HG03571 (cell line): Measurements from ENCODE around the gene KDM3B.
"Not testable (repeated sequence)": the region's sequence is repeated elsewhere in the genome, so short reads cannot be mapped to it uniquely, and the experiment has no call there.

Experiments
- ATAC-seq: cut with Tn5 transposase; IDR thresholded peaks from one replicate; pipeline ENCODE4 v1.9.1; 2021; ENCODE audit not compliant: unreplicated experiment

KDM3B gene

GRCh38 chr5:138352071-138352721, at the start of gene KDM3B:
TSS of gene KDM3B (plus strand) at chr5:138352685. CDS start at chr5:138352796, 111 bp downstream.
- peak; percentile 66 for ATAC-seq

- no peak for ATAC-seq
These were observed 49.1 kb upstream of the KDM3B start for GRCh38 chr5:138303372-138303771.

DNA sequence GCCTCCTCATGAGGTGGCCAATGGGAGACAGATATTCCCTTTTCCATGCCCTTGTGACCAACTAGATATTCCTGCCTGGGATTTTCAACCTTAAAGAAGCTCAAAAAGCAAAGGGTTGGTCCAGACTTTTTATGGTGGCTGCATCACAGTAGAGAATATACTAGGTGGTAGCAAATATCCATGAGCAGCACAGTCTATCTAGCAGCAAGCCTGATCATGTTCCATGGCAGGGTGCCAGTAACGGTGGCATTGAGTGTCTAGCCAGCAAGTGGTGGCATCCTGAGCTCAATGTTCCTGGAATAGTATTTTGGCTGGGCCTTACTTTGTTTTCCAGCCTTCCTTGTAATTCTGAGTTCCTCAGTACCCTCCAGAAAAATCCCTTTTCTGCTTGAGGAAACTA, 46.7 kb upstream of the KDM3B start:
- ATAC-seq: no peak

- ATAC-seq: no peak
These were observed 36.7 kb upstream of the KDM3B start for GRCh38 chr5:138315751-138316278.

- ATAC-seq: no peak
These were observed 36.1 kb upstream of the KDM3B start for GRCh38 chr5:138316355-138316754.

- not testable (repeated sequence) for ATAC-seq
These were observed 34.3 kb upstream of the KDM3B start for GRCh38 chr5:138318211-138318610.

DNA sequence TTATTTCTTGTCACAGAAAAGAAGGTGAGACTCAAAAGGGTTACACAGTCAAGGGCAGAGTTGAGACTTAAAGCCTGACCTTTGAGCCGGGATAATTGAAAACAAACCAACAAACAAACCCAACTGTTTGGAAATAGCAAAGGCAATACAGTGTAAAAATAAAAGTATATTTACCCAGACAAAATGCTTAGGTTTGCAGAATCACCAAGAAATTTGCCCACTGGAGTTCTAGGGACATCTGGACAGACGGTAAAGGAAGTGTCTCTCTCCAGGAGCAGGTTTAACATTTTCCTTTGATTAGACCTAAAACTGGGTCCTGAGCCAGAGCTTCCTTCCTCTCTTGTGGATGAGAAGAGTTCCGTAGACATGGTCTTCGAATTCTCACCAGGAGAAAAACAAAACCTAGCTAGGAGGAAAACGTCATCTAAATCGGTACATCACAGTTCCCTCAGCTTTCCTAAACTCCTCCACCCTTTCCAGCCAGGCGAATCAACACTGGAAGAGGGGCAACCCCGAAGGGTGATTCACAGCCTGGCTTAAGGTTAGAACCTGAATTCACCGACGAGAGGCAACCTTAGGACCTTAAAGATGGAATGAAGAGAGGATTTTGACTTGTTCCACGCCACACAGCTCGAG, 21.6 kb upstream of the KDM3B start:
- ATAC-seq: no peak

DNA sequence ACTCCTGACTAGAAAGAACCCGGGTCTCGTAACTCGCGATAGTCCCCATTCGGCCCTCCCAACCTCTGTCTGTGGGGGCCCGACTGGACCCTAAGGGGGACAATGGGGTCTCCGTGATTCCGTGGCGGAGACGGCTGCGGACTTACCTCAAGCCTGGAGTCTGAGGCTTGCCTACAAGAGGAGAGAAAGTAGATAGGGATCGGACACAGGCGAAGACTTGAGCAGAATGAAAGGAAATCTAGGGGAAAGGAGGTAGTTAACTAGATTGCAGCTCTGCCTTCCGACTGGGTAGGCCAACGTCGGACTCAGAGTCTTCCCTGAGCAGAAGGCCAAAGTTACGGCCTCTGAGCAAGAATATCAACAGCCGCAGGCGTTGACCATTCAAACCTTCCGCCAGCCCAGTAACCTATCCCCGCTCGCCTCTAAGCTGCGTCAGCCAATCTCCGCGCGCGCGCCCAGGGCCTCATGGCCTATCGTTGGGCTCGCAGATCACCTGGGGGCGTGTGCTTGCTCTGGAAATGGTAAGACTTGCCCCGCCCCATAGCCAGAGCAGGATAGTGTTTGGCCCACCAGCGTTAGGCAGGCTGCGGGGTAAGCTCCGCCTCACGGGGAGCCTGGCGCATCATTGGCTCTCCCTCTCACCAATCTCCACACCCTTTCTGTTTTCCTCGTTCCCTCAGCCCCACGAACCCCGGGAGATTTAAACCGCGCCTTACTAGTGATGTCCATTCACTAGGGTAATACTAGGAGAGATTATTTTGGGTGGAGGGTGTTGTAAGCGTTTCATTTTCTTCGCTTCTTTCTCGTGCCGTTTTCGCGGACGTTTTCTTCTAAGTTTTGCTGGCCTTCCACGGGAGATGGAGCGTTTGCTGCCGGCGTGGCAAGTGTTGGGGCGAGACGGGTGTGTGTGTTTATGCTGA, 20.8 kb upstream of the KDM3B start, which contains the start of gene CDC25C:
CDC25C (minus strand) TSS at position 356 of the 920 bp plus-strand sequence. CDS start 624 bp downstream, outside the sequence.
- peak; percentile 99 for ATAC-seq

GRCh38 chr5:138334867-138335447, 17.5 kb upstream of the KDM3B start:
- no peak for ATAC-seq

DNA sequence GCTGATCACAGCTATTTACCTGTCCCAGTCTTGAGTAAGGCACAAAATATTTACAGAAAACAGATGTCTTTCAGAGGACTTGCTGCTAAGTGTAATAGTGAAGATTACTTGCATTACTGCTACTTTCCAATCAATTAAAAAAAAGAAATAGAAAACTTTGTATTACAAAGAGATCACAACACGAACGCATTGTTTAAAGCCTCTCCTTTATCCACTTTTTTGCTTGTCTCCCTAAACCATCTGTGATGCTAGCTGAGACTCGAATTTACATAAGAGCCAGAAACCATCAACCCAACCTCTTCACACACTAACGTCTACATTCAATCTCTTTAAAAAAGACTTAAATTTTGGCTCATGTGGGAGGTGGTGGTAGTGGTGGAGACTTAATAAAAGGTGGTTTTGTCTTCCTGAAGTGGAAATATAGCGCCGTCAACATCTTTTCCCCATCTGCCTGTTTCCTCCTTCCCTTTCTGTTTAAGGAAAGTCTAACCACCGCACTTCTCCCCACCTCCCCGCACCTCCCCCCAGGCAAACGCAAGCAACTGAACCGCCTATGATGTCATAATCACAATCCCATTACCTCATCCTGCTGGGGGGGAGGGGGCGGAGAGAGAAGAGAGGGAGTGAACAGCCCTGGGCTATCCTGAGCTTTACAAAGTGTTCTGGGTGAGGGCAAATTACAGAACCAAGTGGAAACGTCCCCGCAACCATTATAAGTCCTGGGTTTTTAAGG, 15.4 kb upstream of the KDM3B start:
- peak; percentile 23 for ATAC-seq

DNA sequence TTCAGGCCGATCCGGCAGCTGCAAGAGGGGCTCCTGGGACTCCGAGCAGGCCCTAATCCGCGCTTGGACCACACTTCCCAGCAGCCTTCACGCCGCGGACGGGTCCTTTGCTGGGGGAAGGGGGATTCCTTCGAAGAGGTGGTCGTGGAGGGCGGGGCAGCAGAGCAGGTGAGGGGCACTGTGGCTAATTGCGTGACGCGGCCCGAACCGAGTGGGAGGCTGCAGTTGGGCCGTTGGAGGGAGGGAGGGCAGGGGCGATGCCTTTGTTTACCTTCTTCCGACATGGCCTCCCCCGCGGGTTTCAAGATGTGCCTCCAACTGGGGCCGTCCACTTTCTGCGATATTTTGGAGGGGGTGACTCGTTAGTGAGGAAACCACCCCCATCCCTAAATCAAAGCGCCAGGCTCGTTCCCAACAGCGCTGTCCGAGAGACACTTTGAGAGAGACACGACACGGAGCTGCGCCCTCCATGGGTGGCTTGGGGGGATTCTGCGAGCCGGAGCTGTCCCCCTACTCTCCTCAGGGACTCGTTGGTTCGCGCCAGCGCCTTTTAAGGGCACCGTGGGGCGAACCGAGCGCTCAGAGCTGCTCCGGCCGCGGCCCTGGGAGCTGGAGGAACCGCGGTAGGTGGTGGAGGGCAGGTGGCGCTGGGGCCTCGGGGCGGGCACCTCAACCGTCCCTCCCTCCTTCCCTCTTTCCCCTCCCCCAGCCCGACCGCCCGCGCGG, 14.6 kb upstream of the KDM3B start, which contains the start of gene FAM53C:
FAM53C (plus strand) TSS at position 582 of the 726 bp plus-strand sequence. CDS start 3,070 bp downstream, outside the sequence.
- ATAC-seq: peak; percentile 76

DNA sequence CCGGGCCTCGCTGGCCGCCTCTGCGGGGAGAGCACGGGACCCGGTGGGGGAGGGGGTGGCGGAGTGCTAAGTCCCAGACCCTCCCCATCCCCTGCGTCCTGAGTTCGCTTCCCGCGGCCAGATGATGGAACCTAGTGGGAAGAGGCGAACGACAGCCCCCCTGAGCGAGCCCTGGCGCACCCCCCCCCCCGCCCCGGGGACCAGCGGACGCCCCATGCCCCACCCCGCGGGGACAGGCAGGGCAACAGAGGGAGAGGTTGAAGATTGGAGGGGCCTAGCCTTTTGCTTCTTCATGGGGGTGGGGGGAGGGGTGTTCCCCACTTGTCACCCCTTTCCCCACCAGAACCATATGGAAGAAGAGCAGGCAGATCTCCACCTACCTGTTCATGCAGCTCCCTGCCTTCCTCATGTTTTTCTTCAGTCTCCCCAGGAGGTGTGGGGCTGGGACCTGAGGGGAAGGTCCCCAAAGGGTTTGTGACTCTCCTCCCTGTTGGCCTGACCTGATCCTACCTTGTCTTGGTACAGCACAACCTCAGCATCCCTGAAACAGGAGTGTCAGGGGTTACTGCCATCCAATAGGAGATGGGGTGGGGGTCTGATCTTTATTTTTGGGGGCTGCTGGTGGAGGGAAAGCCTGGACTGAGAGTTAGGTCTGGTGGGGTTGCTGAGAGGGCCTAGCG, 13.9 kb upstream of the KDM3B start:
- peak; percentile 3 for ATAC-seq

DNA sequence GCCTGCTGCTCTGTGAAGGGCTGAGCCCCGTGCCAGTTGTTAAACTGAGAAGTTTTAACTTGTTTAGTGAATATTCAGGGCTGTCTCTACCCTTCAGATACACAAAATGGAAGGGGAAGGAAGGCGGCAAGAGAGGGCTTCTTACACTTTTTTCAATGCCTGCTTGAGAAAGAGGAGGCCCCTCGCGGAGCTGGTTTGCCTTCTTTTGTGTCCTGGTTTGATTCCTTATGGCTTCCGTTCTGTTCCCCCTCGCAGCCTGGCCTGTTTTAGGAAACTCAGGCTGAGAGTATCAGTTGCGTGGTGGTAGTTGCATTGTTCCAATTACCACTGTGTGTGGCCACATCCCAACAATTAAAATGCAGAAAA, 13.4 kb upstream of the KDM3B start:
- ATAC-seq: no peak

DNA sequence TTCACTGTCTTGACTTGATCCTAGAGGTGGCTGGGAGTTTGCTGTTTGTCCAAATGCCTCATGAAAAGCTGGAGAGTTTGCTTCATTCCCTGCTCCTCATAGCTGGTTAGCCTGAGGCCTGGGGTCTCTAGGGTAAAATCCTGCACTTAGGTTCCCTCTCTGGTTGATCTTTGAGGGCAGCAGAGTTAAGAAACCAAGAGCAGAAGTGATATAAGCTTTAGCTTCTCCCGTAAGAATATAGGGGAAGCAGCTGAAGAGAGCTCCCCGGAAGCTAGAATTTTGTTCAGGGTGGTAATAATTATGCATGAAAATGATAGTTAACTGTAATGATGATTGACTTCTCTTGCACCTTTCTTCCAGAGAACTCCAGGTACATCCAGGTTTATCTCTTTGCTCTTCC, 13.0 kb upstream of the KDM3B start:
- no peak for ATAC-seq

- no peak for ATAC-seq
These were observed 12.5 kb upstream of the KDM3B start for GRCh38 chr5:138340008-138340407.

DNA sequence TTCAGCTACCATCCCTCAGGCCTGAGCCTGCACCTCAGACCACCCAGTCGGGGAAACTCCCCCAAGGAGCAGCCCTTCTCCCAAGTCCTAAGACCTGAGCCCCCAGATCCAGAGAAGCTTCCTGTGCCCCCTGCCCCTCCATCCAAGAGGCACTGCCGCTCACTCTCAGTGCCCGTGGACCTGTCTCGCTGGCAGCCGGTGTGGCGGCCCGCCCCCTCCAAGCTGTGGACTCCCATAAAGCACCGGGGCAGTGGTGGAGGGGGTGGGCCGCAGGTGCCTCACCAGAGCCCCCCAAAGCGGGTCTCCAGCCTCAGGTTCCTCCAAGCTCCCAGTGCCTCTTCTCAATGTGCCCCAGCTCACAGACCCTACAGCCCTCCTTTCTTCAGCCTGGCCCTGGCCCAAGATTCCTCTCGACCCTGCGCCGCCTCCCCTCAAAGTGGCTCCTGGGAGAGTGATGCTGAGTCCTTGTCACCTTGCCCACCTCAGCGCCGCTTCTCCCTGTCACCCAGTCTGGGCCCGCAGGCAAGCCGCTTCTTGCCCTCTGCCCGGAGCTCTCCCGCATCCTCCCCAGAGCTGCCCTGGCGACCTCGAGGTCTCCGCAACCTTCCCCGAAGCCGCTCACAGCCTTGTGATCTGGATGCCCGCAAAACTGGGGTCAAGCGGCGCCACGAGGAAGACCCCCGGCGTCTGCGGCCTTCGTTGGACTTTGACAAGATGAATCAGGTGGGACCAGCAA, 7.4 kb upstream of the KDM3B start:
- no peak for ATAC-seq

DNA sequence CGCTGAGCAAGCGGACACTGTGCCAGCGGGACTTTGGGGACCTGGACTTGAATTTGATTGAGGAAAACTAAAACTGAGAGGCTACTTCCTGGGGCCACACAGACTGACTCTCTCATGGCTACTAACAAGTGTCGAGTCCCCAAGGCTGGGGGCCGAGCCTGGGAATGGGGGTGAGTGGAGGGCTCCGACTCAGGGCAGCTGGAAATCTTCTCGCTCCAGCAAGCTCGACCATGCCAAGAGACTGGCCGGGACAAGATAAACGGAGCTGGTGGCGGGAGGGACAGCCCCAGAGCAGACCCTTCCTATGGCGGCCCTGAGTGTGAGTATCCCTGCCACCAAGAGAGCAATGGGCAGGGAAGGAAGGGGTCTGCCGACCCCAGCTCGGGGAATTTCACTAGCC, 5.6 kb upstream of the KDM3B start:
- no peak for ATAC-seq

GRCh38 chr5:138349852-138350562, 2.5 kb upstream of the KDM3B start:
- no peak for ATAC-seq
